T1000 (cell line): Measurements from ENCODE around the gene OR4D2.

ENCODE experiments used
- DNase-seq: peaks from one replicate; lab custom pipeline; 2025; ENCODE audit warnings: mixed read lengths; lab: John Stamatoyannopoulos, UW

The OR4D2 gene

DNA sequence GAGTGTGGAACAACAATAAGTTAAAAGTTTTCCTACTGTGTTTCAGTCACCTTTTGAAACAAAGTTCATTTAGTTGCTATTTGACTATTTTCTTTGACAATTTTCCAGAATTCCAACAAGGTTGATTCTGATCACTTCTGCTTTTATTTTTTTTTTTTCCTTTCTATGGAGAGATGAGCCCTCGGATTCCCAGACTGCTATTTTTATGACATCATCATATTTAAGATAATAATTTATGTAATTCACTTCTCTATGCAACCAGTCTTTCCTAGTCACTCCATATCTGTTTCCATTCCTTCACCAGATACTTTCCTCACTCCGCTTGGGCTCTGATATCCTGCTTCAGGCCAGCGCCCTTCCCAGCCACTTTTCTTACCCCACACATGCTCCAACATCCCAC is 8.1 kb downstream of the OR4D2 start:
- DNase-seq: no peak

DNA sequence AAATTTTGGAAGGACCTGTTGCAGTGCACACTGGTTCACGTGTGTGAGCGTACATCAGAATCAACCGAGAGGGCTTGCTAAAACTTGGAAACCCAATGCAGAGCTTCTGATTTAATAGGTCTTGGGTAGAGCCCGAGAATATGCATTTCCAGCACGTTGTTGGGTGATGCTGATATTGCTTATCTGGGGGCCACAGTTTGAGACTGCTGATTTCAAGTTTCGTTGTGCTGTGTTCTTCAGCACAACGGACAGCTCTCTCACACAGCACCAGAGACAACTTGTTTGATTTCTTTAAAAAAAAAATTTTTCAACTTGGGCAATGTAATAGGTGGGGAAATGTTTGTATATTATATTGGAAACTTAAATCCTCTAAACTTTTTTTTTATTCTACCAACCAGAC is 9.4 kb downstream of the OR4D2 start:
- DNase-seq: no peak

DNA sequence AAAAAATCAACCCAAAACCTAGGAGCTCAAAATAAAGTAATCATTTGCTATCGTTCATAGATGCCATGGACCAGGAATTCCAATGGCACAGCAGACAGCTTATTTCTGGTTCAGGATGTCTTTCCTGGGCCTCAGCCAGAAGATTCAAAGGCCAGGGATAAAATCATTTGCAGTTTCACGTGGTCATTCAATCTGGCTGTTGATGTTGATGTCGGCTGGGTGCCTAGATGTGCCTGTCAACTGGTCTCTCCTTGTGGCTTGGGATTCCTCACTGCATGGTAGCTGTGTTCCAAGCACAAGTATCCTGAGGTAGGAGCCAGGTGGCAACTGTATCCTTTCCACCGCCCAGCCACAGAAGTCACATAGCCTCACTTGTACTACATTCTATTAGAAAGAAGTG is 15.0 kb downstream of the OR4D2 start:
- DNase-seq: no peak

DNA sequence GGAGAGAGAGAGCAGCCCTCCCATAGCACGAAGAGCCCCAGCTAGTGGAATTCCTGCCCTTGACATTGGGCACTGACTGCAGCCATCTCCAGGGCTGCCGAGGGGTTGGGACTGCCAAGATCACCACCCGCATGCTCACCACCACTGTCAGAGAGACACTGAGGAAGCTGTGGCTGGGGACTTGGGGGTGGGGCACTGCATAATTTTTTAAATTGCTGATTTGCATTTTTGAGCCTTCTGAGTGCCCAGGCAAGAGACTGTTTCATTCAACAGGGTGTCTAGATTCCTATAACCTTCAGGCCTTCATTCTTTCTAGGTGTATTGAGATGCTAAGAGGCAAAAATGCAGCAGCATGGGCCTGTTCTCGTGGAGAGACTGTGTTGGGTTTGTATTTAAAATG is 16.7 kb downstream of the OR4D2 start:
- DNase-seq: no peak

DNA sequence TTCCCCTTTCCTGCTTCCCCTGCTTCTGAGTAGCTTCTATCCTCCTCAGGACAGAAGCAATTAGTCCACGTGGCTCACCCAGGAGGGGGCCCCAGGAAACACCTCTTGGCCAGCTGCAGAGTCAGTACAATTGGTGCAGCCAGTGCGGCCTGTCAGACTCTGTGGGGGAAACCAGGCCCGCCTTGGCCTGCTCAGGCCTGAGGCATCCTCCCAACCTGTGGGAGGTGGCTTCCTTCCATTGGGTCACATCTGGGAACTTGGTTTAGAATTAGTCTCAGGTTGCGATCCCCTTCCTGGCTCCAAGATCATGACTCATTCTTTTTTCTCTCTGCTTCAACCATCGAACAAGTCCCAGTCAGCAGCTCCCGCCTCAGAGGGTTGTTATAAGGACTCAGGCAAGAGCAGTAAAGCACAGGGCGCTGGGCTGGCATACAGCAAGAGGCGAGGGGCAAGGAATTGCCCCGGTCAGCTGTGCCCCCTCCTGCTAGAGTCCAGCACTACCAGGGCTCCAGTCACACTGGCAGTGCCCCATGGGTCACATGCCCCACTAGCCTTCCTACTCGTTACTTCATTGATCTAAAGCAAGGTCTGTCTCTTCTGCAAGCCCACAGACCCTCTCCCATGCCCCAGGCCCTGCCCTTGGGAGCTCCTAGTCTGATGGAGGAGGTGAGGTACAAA is 17.7 kb downstream of the OR4D2 start:
- no peak for DNase-seq

DNA sequence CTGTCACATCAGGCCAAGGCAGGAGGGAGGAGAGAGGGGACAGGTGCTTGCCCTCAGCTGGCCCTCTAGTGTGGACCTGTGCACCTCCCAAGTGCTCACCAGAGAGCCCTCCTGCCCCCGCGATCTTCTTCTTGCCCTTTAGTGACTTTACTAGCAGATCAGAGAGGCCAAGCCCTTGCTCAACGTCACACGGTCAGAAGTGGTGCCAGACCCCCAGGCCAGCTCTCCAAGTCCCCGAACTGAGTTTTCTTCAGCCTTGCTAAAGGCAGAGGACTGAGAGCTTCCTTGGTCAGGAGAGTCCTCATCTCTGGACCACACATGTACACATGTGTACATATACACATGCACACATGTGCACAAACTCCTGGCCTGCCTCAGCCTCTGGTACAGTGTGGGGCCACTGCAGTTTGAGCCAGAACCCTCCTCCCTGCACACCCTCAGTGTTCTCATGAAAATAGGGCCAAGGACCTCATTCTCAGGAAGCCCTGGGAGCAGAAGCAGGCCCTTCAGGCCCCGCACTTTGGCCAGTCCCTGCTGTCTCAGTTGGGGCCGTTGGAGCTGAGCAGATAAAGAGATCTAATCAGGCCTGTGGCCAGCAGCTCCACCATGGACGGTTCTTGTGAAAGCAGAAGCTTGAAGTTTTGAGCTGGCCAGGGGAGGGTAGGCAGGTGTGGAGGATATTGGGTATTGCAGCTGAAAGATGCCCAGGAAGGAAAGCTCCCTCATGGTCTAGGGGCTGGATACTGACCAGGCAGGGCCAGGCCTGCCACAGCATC is 18.4 kb downstream of the OR4D2 start:
- no peak for DNase-seq

DNA sequence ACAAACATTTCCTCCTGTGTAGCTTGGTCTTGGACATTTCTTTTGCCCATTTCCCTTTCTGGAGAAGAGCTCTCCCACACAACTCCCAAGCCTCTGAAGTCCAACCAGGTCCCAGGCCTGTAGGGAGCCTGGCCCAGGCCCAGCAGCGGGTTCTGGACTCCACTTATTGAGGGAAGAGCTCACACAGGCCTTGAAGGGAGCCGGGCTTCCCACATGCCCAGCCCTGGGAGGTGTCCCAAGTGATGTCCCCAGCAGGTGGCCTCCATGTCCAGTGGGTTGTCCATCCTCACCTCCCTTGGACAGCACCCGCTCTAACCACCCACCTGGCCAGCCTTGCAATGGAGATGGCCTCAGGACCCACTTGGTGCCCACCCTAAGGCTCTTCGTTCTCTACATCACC is 19.8 kb downstream of the OR4D2 start:
- no peak for DNase-seq

DNA sequence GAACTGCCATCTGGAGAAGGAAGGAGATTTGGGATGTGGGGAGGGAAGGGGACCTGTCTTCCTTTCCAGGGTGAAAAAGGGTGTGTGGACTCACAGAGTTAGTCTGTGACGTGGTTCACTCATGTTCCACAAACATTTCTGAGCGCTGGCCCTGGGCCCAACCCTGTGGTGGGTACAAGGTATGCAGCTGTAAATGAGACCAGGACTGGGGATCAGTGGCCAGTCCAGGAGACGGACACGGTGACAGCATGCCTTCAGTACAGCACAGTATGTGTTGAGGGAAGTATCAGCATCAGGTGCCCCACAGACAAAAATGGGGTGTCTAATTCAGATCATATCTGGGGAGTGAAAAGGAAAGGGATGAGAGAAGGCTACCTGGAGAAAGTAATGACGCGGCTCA is 20.3 kb downstream of the OR4D2 start:
- no peak for DNase-seq

DNA sequence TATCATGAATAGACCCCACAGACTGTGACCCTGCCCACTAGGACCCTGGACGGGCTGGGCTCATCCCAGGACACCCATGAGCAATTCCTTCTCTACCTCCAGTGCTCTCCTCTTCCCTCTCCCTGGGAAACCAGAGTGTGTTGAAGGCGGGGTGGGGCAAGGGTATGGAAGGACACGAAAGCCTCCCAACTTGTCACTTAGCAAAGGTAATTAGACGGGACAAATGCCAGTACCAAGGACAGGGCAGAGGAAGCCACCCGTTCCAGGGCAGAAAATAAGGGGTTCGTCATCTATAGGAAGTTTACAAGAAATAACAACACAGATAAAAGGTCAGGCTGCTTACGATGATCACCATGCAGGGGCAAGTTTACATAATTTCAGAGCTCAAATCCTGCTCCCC is 20.9 kb downstream of the OR4D2 start:
- no peak for DNase-seq

DNA sequence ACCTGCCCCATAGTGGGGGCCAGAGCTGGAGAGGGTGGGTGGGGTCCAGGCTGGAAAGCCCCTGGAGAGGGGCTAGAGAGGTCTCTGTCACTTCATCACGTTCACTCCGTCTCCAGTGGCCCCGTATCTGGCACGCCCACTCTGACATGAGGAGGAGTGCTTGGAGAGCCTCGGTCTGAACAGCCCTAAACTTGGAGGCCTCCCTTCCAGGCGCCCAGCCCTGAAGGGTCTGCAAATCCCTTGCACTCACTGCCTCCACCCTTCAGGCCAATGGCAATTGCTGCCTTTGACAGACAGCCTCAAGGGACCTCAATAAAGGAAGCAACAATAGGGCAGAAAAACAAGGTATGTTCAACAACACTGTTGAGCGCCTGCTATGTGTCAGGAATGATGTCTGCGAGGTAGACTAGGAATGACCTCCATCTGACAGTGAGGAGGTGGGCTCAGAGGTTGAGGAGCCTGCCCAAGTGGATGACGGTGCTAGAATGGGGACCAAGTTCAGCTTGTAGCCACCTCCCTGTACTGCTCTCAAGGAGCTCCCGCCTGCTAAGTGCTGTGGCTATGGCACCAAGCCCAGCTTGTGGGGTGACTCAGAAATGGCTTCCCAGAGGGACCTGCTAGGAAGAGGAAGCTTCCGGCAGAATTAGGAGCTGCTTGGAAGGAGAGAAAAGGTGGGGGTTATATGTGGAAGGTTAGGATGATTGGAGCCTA is 22.8 kb downstream of the OR4D2 start:
- DNase-seq: peak; percentile 79

DNA sequence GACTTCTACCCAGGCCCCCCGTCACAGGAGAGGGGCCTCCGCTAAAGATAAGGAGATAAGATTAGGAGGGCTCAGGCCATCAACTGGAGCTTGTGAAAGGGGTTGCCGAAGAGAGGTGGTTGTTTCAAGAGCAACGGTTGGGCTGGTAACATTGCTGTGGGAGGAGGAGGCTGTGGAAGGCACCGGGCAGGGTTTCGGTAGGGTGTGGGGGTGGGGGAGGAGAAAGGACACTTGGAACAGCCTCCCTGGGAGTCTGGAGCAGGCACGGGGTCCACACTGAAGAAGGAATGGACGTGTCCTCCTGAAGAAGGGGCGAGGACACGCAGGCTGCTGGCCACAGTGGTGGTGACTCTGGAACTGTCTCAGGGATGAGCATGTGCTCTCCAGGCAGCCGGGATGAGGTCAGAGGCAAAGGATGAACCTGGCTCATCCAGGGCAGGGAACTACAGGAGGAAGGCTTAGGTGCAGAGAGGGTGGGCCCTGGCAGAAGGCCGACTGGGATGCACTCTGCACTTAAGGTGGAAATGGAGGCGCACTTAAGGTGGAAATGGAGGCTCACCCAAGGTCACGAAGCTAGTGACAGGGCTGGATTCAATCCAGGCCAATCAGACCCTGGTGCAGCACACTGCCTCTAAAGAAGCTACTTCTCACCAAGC is 24.6 kb downstream of the OR4D2 start:
- no peak for DNase-seq

DNA sequence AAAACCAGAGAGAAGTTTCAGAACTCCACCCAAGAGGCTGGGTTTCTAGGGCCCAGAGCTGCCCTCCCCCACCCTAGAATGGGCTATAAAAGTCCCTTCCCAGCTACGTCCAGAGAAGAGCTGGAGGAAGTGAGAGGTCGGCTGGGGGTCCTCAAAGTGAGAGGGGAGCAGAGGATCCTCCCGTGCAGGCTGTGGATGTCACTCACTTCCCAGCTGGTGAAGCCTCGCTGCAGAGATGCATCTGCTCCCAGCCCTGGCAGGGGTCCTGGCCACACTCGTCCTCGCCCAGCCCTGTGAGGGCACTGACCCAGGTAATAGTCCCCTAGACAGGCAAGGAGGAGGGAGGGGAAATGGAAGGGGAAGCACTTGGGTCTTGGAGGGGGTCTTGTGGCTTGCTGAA is 25.8 kb downstream of the OR4D2 start, which contains the start of gene EPX:
EPX (plus strand) TSS at position 115 of the 400 bp plus-strand sequence; CDS start at position 236, 121 bp downstream.
- DNase-seq: no peak

DNA sequence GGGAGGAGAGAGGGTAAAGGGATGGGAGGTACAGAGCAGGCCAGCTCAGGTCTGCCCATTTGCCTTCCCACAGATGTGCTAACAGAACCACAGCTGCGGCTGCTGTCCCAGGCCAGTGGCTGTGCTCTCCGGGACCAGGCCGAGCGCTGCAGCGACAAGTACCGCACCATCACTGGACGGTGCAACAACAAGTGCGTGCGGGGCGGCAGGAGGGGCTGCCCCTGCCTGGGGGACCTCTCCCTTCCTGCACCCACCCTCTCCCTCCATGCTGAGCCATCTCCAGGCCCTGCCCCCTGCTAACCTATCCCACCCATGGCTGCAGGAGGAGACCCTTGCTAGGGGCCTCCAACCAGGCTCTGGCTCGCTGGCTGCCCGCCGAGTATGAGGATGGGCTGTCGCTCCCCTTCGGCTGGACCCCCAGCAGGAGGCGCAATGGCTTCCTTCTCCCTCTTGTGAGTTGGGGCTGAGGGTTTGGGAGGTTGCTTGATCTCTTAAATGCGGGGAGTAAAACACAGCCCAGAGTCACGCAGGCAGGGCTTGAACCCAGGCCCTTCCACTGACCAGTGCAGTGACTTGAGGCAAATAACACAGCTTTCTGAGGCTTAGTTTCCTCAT is 27.0 kb downstream of the OR4D2 start:
- DNase-seq: no peak

DNA sequence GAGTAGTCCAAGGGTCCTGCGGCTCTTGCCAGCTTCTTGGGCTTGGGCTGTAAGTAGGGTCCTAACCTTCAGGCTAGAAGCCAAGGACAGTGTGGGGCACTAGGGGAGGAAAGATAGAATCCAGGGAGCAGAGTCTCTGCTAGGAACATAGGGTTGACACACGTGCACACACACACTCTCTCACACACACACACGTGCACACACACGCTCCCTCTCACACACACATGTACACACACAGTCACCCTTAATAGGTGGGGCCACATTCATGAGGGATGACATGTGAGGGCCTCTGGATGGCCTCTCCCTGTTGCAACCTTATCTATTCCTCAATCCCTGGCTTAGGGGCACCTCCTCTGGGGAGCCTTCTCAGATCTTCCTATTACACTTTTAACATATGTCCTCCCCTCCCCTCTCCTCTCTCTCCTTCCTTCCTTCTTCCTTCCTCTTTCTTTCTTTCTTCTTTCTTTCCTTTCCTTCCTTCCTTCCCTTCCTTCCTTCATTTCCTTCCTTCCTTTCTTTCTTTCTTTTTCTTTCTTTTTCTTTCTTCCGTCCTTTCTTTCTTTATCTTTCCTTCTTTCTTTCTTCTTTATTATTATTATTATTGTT is 28.8 kb downstream of the OR4D2 start:
- no peak for DNase-seq

DNA sequence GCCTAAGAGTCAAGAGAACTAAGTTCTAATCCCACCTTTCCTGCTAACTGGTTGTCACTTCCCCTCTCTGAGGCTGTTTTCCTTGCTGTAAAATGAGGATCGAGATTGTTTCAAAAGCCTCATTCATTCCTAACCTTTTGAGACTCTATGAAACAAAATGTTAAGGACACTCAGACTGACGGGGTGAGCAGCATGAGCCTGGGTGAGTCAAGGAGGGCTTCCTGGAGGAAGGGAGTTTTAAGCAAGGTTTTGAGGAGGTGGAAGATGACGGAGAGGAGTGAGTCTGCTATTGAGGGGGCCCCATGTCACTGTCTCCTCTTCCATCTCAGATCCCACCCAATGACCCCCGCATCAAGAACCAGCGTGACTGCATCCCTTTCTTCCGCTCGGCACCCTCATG is 29.8 kb downstream of the OR4D2 start:
- DNase-seq: no peak

DNA sequence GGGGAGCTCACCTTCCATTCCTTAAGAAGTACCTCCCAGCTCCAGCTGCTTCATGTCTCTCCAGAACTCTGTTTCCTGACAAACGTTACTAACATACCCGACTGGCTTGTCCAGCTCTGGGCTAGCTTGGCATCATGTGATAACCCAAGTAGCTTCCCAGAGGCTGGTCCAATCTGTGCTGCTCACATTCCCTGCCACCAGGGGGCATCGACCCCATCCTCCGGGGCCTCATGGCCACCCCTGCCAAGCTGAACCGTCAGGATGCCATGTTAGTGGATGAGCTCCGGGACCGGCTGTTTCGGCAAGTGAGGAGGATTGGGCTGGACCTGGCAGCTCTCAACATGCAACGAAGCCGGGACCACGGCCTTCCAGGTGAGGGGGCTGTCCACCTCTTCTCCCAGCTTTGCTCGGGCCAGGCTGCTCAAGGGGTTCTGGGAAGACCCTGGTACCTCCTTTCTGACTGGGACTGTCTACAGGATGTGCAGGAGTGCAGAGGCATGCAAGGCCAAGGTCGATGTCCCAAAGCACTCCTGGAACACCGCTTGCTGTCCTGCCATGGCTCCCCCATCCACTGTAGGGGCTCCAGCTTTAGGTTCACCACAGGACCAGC is 33.3 kb downstream of the OR4D2 start:
- no peak for DNase-seq

DNA sequence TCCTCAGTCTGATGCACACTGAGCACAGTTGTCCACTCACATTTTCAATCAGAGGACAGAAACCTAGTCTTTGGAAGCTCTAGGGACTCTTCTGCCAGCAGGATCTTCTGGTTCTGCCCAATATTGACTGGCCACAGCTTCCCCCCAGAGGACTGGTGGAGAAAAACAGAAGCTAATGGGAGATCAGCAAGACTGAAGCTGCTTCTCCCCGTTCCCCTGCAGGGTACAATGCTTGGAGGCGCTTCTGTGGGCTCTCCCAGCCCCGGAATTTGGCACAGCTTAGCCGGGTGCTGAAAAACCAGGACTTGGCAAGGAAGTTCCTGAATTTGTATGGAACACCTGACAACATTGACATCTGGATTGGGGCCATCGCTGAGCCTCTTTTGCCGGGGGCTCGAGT is 36.1 kb downstream of the OR4D2 start:
- DNase-seq: no peak

DNA sequence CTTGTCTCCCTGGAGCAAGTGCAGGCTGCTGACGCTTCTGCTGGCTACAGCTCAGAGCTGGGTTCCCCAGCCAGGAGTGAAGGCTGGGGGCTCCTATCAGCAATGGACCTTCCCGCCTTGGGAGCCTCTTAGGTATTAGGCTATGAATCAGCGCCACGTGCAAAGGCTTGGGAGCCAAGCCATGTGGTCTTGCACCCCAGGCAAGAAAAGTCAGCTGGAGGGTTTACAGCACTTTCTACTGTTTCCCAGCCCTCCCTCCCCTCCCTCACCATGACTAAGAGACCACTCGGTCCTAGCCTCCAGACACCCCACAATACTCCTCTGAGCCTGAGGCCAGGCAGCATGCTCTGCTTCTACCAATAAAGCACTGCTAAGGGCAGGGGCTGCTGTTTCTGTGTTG is 38.0 kb downstream of the OR4D2 start:
- no peak for DNase-seq

DNA sequence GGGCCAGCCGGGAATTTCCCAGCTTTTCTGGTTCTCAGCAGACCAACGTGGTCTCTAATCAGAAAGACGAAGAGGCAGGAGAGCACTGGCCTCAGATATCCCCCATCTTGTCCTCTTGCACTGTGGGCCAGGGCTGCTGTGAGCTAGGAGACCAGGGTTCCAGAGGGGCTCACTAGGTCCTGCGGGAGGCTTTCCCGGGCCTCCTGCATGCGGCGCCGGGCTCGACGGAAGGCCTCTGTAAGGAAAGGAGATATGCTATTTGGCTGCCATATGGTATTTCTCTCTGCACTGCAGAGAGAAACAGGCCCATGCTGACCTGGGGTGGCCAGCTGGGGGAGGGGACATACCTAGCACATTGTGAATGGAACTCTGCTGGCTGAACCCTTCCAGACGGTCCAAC is 39.2 kb downstream of the OR4D2 start:
- no peak for DNase-seq

DNA sequence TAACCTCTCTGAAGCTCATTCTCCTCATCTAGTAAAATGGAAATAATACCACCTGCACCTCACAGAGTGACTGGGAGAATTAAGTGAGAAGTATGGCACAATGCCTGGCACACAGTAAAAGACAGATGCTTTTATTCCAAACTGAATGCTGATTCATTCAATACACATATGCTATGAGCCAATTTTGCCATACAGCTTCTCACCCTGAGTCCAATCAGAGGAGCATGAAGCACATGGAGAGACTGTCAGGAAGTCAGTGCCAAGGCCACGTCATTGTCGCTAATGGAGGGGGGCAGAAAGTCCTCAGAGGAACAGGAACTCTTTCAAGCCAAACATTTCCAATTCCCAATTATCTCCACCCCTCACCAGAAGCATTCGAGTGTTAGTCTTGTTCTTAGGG is 40.7 kb downstream of the OR4D2 start:
- DNase-seq: no peak

DNA sequence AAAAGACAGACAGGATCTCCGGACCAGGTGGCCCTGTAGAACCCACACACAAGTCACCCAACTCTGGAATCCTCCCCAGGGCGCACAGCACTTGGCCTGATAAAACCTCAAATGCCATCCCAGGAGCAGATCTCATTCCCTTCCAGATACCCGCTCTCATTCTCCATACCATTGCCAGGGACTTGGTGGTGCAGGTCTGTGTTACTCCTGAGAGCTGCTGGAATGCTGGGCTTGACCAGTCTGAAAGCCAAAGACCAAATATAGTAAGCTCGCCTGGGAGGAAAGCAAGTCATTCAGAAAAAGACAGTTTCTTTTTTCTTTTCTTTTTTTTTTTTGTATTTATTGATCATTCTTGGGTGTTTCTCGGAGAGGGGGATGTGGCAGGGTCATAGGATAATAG is 41.6 kb downstream of the OR4D2 start:
- DNase-seq: no peak
